GM12878 (cell line): Measurements from ENCODE around the gene PRKN. TPM values are rescaled to one million over a fixed set of nuclear protein-coding genes. Genes with fewer than 3 reads are reported as not detected.

Experiments
- ATAC-seq: fragments of 200-7000 bp; cut with Tn5 transposase; 3 replicates; pipeline ENCODE4 v1.9.1; 2020; ENCODE audit warnings: mild to moderate bottlenecking, moderate library complexity
- BruUV-seq: library from RNA; stranded (reverse); fragments of 400-500 nt; replicated peaks from 2 replicates; lab custom pipeline; 2021; lab: Mats Ljungman, UMichigan
- CTCF ChIA-PET: fragments of 300-600 bp; sonication (Branson Sonifier 250); formaldehyde crosslinking; extraction: SDS; loops from one replicate; lab custom pipeline; 2021; ENCODE audit warnings: inconsistent platforms; lab: Yijun Ruan, JAX
- POLR2A ChIA-PET: fragments of 350-600 bp; formaldehyde crosslinking; extraction: SDS; loops from one replicate; lab custom pipeline; 2021; ENCODE audit warnings: inconsistent platforms; lab: Charles Lee
- RAD21 ChIA-PET: fragments of 300-600 bp; sonication (Branson Sonifier 250); formaldehyde crosslinking; loops from one replicate; lab custom pipeline; 2023; ENCODE audit warnings: antibody characterized with exemption; ENCODE audit not compliant: unreplicated experiment; lab: Charles Lee
- SMC1A ChIA-PET: fragments of 300-600 bp; sonication (Branson Sonifier 250); formaldehyde crosslinking; loops from one replicate; lab custom pipeline; 2023; ENCODE audit not compliant: unreplicated experiment, uncharacterized antibody; lab: Charles Lee
- DNase-seq: peaks from one replicate; pipeline ENCODE4 v3.0.0-alpha.2; 2011; ENCODE audit warnings: low read depth, low spot score
- FAIRE-seq: peaks from 3 replicates; lab custom pipeline; 2011; peaks lifted over from hg19 to GRCh38; lab: Jason Lieb, UNC
- H2AFZ ChIP-seq: 2 replicates; pipeline ENCODE4 v1.6.0; 2011; ENCODE audit warnings: low read depth, low read length, control low read depth; ENCODE audit not compliant: control insufficient read depth
- H3K27ac ChIP-seq: 2 replicates; pipeline ENCODE4 v1.5.1; 2011; ENCODE audit warnings: control low read depth; ENCODE audit not compliant: control insufficient read depth, insufficient read depth
- H3K27me3 ChIP-seq, 2 experiments: replicated peaks in 1 of 2; 2 replicates each; pipeline versions ENCODE4 v1.6.0 to v1.6.1; 2011; ENCODE audit warnings: low read length in 1 of 2; ENCODE audit not compliant: control insufficient read depth in 2 of 2, insufficient read depth in 2 of 2
- H3K36me3 ChIP-seq, 2 experiments: 2 replicates each; pipeline ENCODE4 v1.5.1; 2011; ENCODE audit warnings: low read length in 1 of 2; ENCODE audit not compliant: control insufficient read depth in 2 of 2, insufficient read depth in 2 of 2
- H3K4me1 ChIP-seq: 2 replicates; pipeline ENCODE4 v1.6.1; 2011; ENCODE audit warnings: mild to moderate bottlenecking, low read length, moderate library complexity, mixed read lengths; ENCODE audit not compliant: control insufficient read depth, insufficient read depth
- H3K4me2 ChIP-seq: 2 replicates; pipeline ENCODE4 v1.6.0; 2011; ENCODE audit warnings: control low read depth; ENCODE audit not compliant: control insufficient read depth, insufficient read depth
- H3K4me3 ChIP-seq: fragments of 200-600 bp; sonication (generic); 2 replicates; pipeline ENCODE4 v1.5.1; 2016
- H3K79me2 ChIP-seq: 2 replicates; pipeline ENCODE4 v1.6.0; 2011; ENCODE audit warnings: low read length; ENCODE audit not compliant: control insufficient read depth, insufficient read depth
- H3K9ac ChIP-seq: 2 replicates; pipeline ENCODE4 v1.8.0; 2011; ENCODE audit warnings: low read length, control low read depth, mixed read lengths; ENCODE audit not compliant: control insufficient read depth, insufficient read depth
- H3K9me3 ChIP-seq: replicated peaks from 3 replicates; pipeline ENCODE4 v1.5.1; 2011; ENCODE audit warnings: mild to moderate bottlenecking, low read length; ENCODE audit not compliant: control insufficient read depth, insufficient read depth
- H4K20me1 ChIP-seq: 2 replicates; pipeline ENCODE4 v1.6.0; 2011; ENCODE audit not compliant: control insufficient read depth, insufficient read depth
- CBX5 ChIP-seq: sonication (generic); IDR thresholded peaks from 2 replicates; pipeline ENCODE4 v1.6.1; 2016; ENCODE audit warnings: low read depth, moderate library complexity, mild to moderate bottlenecking, inconsistent platforms
- RELA ChIP-seq: fragments of 450-650 bp; IDR thresholded peaks from 2 replicates; pipeline ENCODE4 v1.8.0; 2014; ENCODE audit warnings: borderline replicate concordance; ENCODE audit not compliant: partially characterized antibody
- RFX5 ChIP-seq: IDR thresholded peaks from 2 replicates; pipeline ENCODE4 v1.6.1; 2011; ENCODE audit warnings: low read depth, low read length, improper control_type of control experiment
- RUNX3 ChIP-seq: IDR thresholded peaks from 2 replicates; pipeline ENCODE4 v1.6.1; 2012; ENCODE audit warnings: low read length, inconsistent platforms
- SP1 ChIP-seq: IDR thresholded peaks from one replicate; pipeline ENCODE4 v1.6.1; 2011; ENCODE audit warnings: low read depth, low read length
- STAT1 ChIP-seq: fragments of 450-650 bp; conservative IDR thresholded peaks from 2 replicates; pipeline ENCODE4 v1.6.1; 2014; ENCODE audit warnings: antibody characterized with exemption, mild to moderate bottlenecking
- SUZ12 ChIP-seq: fragments of 200-600 bp; sonication (generic); IDR thresholded peaks from one replicate; pipeline ENCODE4 v1.6.1; 2018; ENCODE audit warnings: antibody characterized with exemption, mild to moderate bottlenecking; ENCODE audit not compliant: unreplicated experiment
- TBL1XR1 ChIP-seq: IDR thresholded peaks from 2 replicates; pipeline ENCODE4 v1.6.1; 2012; ENCODE audit warnings: low read depth, low read length, improper control_type of control experiment
- TCF12 ChIP-seq: IDR thresholded peaks from 2 replicates; pipeline ENCODE4 v1.6.1; 2011; ENCODE audit warnings: low read depth, mild to moderate bottlenecking, low read length
- ZNF217 ChIP-seq: fragments of 450-650 bp; IDR thresholded peaks from 2 replicates; pipeline ENCODE4 v1.6.1; 2017; ENCODE audit warnings: antibody characterized with exemption, mild to moderate bottlenecking
- ZNF622 ChIP-seq: fragments of 450-650 bp; IDR thresholded peaks from 2 replicates; pipeline ENCODE4 v1.6.1; 2017; ENCODE audit warnings: mild to moderate bottlenecking, inconsistent platforms
- whole genome bisulfite sequencing: methylation state at CpG from one replicate; pipeline ENCODE4 v1.1.6; 2016; ENCODE audit warnings: low lambda C conversion rate; ENCODE audit not compliant: insufficient replicate concordance, insufficient coverage; ENCODE audit errors: missing lambda C conversion rate; 5-methylcytosine and 5-hydroxymethylcytosine counted together
- in situ Hi-C: fragments of 300-500 bp; cut with MboI; formaldehyde crosslinking; loops from 9 replicates; pipeline ENCODE4 v1.14.3; 2018; ENCODE audit warnings: mixed read lengths
- intact Hi-C: fragments of 100-400 bp; cut with micrococcal nuclease; formaldehyde crosslinking; loops from one replicate; pipeline ENCODE4 v1.14.2; 2022; ENCODE audit not compliant: unreplicated experiment
- polyA plus RNA-seq, 11 experiments: library from polyadenylated mRNA; depleted of rRNA in 4 of 11; unstranded in 6 of 11; stranded (reverse) in 5 of 11; fragments of >200 nt; fragmentation: Nextera tagmentation in 4 of 11; fragmentation: Illumina TruSeq in 1 of 11; extraction: Ambion mirVana in 4 of 11; extraction: Trizol in 1 of 11; gene quantifications; 1 replicate in 1 of 11; 2 replicates in 10 of 11; pipeline versions ENCODE4 v1.2.1 to v1.2.3, GENCODE V29; 2011 to 2016; ENCODE audit warnings: inconsistent platforms in 2 of 11, missing spikeins in 2 of 11, low read depth in 1 of 11
- total RNA-seq, 4 experiments: library from RNA; depleted of rRNA in 3 of 4; stranded (reverse); fragments of >200 nt in 3 of 4; fragmentation: Illumina TruSeq in 1 of 4; extraction: Trizol in 1 of 4; gene quantifications; 2 replicates each; pipeline versions ENCODE4 v1.2.1 to v1.2.3, GENCODE V29; 2013 to 2021
- TF ChIP-seq, protein P1 (sequence below): fragments of 150-350 bp; IDR thresholded peaks from 2 replicates; pipeline ENCODE4 v1.6.1; 2014; ENCODE audit warnings: mild to moderate bottlenecking, low read depth, low read length
- TF ChIP-seq, protein P2 (sequence below): IDR thresholded peaks from 2 replicates; pipeline ENCODE4 v1.6.1; 2012; ENCODE audit warnings: mild to moderate bottlenecking, low read depth, low read length
- TF ChIP-seq, protein P3 (sequence below): fragments of 450-650 bp; conservative IDR thresholded peaks from 2 replicates; pipeline ENCODE4 v1.6.1; 2017; ENCODE audit warnings: mild to moderate bottlenecking, moderate library complexity
- TF ChIP-seq, protein P4 (sequence below): fragments of 450-650 bp; formaldehyde crosslinking; IDR thresholded peaks from 2 replicates; pipeline ENCODE4 v1.5.0; 2022; ENCODE audit warnings: mild to moderate bottlenecking, missing genetic modification characterization

PRKN gene
- total and polyA plus RNA-seq, 10 of the 15 experiments (the other 5 are each of a cell fraction or from before 2014, with no cell fraction given): 0.06 to 0.09 TPM; not detected in 8

DNA sequence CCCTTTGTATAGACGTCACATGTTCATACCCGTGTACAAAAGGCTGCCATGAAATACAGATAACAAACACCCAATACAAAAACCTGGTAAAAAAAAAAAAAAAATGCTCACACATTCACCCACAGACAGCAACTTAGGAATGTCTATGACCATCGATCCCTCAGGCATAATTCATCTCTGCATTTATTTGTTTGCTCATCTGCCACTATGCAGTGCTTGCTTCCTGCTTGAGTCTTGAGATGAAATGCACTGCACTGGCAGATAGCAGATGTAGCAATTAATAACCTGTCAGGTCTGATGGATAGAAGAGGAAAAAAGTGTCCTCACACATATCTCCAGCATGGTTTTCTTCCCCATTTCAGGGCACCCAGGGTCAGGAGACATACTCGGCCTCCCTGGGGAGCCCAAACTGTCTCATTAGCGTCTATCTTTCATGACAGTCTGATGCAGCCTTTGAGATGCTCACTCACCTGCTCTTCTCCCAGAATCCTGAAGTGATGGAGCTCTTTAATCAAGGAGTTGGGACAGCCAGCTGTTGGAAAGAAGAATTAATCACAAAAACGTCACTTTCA lies 1158.6 kb downstream of the PRKN start:
- DNase-seq (no peak), ATAC-seq (no peak), FAIRE-seq (no peak)
- 41% methylated on average over 6 of the region's 6 CpGs for WGBS
- Histone ChIP-seq H3K4me2 (no peak overlapping the region), H4K20me1 (no peaks in the 10 kb centered on the region), H3K9ac (no peak overlapping the region), H2AFZ (no peak overlapping the region), H3K4me3 (no peak overlapping the region), H3K79me2 (no peaks in the 10 kb centered on the region), H3K36me3 (no peaks in the 10 kb centered on the region), H3K27me3 (no peaks in the 10 kb centered on the region; a peak in 1 of 4 replicates), H3K9me3 (no peaks in the 10 kb centered on the region), H3K27ac (no peak overlapping the region), H3K4me1 (no peaks in the 10 kb centered on the region)
- in situ Hi-C loops (no loop called here), intact Hi-C loops (no loop called here)
- CTCF ChIA-PET: no interaction called here
- POLR2A ChIA-PET: no interaction called here
- SMC1A ChIA-PET: no interaction called here
- BruUV-seq: no TSS peak
- RAD21 ChIA-PET: no interaction called here
- TF ChIP-seq RUNX3: no peak
- TF ChIP-seq TBL1XR1: no peak
- TF ChIP-seq, protein P1, sequence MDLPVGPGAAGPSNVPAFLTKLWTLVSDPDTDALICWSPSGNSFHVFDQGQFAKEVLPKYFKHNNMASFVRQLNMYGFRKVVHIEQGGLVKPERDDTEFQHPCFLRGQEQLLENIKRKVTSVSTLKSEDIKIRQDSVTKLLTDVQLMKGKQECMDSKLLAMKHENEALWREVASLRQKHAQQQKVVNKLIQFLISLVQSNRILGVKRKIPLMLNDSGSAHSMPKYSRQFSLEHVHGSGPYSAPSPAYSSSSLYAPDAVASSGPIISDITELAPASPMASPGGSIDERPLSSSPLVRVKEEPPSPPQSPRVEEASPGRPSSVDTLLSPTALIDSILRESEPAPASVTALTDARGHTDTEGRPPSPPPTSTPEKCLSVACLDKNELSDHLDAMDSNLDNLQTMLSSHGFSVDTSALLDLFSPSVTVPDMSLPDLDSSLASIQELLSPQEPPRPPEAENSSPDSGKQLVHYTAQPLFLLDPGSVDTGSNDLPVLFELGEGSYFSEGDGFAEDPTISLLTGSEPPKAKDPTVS: no peak
- TF ChIP-seq SP1: no peak
- TF ChIP-seq, protein P2, sequence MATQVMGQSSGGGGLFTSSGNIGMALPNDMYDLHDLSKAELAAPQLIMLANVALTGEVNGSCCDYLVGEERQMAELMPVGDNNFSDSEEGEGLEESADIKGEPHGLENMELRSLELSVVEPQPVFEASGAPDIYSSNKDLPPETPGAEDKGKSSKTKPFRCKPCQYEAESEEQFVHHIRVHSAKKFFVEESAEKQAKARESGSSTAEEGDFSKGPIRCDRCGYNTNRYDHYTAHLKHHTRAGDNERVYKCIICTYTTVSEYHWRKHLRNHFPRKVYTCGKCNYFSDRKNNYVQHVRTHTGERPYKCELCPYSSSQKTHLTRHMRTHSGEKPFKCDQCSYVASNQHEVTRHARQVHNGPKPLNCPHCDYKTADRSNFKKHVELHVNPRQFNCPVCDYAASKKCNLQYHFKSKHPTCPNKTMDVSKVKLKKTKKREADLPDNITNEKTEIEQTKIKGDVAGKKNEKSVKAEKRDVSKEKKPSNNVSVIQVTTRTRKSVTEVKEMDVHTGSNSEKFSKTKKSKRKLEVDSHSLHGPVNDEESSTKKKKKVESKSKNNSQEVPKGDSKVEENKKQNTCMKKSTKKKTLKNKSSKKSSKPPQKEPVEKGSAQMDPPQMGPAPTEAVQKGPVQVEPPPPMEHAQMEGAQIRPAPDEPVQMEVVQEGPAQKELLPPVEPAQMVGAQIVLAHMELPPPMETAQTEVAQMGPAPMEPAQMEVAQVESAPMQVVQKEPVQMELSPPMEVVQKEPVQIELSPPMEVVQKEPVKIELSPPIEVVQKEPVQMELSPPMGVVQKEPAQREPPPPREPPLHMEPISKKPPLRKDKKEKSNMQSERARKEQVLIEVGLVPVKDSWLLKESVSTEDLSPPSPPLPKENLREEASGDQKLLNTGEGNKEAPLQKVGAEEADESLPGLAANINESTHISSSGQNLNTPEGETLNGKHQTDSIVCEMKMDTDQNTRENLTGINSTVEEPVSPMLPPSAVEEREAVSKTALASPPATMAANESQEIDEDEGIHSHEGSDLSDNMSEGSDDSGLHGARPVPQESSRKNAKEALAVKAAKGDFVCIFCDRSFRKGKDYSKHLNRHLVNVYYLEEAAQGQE: no peak
- no peak for TF ChIP-seq ZNF217
- TF ChIP-seq, protein P3, sequence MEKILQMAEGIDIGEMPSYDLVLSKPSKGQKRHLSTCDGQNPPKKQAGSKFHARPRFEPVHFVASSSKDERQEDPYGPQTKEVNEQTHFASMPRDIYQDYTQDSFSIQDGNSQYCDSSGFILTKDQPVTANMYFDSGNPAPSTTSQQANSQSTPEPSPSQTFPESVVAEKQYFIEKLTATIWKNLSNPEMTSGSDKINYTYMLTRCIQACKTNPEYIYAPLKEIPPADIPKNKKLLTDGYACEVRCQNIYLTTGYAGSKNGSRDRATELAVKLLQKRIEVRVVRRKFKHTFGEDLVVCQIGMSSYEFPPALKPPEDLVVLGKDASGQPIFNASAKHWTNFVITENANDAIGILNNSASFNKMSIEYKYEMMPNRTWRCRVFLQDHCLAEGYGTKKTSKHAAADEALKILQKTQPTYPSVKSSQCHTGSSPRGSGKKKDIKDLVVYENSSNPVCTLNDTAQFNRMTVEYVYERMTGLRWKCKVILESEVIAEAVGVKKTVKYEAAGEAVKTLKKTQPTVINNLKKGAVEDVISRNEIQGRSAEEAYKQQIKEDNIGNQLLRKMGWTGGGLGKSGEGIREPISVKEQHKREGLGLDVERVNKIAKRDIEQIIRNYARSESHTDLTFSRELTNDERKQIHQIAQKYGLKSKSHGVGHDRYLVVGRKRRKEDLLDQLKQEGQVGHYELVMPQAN: no peak
- TF ChIP-seq RELA: no peak
- no peak for TF ChIP-seq RFX5
- no peak for TF ChIP-seq TCF12
- TF ChIP-seq CBX5: no peak
- TF ChIP-seq ZNF622: no peak
- no peak for TF ChIP-seq STAT1
- TF ChIP-seq SUZ12: no peak
- TF ChIP-seq, protein P4, sequence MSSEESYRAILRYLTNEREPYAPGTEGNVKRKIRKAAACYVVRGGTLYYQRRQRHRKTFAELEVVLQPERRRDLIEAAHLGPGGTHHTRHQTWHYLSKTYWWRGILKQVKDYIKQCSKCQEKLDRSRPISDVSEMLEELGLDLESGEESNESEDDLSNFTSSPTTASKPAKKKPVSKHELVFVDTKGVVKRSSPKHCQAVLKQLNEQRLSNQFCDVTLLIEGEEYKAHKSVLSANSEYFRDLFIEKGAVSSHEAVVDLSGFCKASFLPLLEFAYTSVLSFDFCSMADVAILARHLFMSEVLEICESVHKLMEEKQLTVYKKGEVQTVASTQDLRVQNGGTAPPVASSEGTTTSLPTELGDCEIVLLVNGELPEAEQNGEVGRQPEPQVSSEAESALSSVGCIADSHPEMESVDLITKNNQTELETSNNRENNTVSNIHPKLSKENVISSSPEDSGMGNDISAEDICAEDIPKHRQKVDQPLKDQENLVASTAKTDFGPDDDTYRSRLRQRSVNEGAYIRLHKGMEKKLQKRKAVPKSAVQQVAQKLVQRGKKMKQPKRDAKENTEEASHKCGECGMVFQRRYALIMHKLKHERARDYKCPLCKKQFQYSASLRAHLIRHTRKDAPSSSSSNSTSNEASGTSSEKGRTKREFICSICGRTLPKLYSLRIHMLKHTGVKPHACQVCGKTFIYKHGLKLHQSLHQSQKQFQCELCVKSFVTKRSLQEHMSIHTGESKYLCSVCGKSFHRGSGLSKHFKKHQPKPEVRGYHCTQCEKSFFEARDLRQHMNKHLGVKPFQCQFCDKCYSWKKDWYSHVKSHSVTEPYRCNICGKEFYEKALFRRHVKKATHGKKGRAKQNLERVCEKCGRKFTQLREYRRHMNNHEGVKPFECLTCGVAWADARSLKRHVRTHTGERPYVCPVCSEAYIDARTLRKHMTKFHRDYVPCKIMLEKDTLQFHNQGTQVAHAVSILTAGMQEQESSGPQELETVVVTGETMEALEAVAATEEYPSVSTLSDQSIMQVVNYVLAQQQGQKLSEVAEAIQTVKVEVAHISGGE: no peak
